Testis (tissue), 3 donors: ENCODE measurements around the gene C21orf58. TPM values are rescaled to one million over a fixed set of nuclear protein-coding genes. Genes with fewer than 3 reads are reported as not detected.

Experiments
- DNase-seq: peaks from one replicate; pipeline ENCODE4 v3.0.0-alpha.2; 2019
- H3K27ac ChIP-seq, 2 donors: fragments of 200-600 bp; sonication (generic); one replicate each; pipeline ENCODE4 v1.5.1; 2019
- H3K27me3 ChIP-seq: fragments of 200-600 bp; sonication (generic); one replicate; pipeline ENCODE4 v1.5.1; 2019
- H3K36me3 ChIP-seq: fragments of 200-600 bp; sonication (generic); one replicate; pipeline ENCODE4 v1.5.1; 2017; ENCODE audit warnings: low read depth; ENCODE audit errors: missing control alignments
- H3K4me1 ChIP-seq: fragments of 200-600 bp; sonication (generic); one replicate; pipeline ENCODE4 v1.5.1; 2019
- H3K4me3 ChIP-seq, 2 donors: fragments of 200-600 bp; sonication (generic); one replicate each; pipeline ENCODE4 v1.5.1; 2017 to 2019
- H3K9me3 ChIP-seq: fragments of 200-600 bp; sonication (generic); one replicate; pipeline ENCODE4 v1.5.1; 2017
- CTCF ChIP-seq, 3 experiments: fragments of 450-650 bp in 2 of 3; fragments of 200-600 bp in 1 of 3; sonication (generic) in 1 of 3; IDR thresholded peaks; one replicate each; pipeline ENCODE4 v1.5.1; 2016 to 2019; ENCODE audit warnings: antibody characterized with exemption in 3 of 3, mild to moderate bottlenecking in 2 of 3, moderate library complexity in 1 of 3
- POLR2A ChIP-seq: fragments of 450-650 bp; IDR thresholded peaks from one replicate; pipeline ENCODE4 v1.6.1; 2017; ENCODE audit warnings: antibody characterized with exemption, mild to moderate bottlenecking, moderate library complexity
- WGBS, 2 donors: methylation state at CpG; one replicate each; pipeline ENCODE4 v1.1.5; 2018; 5-methylcytosine and 5-hydroxymethylcytosine counted together
- intact Hi-C: fragments of 100-400 bp; cut with DNase I; formaldehyde crosslinking; loops from one replicate; pipeline ENCODE4 v1.15.1; 2023; ENCODE audit warnings: low total_unique reads
- polyA plus RNA-seq: library from polyadenylated mRNA; stranded (reverse); fragments of 350-450 nt; fragmentation: Illumina TruSeq; extraction: RNeasy Lipid Tissue Mini Kit (QIAGEN cat#74804); gene quantifications from one replicate; pipeline ENCODE4 v1.2.3, GENCODE V29; 2014; ENCODE audit warnings: low read depth, low replicate concordance; ENCODE audit not compliant: insufficient read depth
- total RNA-seq, 2 donors: library from RNA; depleted of rRNA; stranded (reverse); fragments of >200 nt; gene quantifications; one replicate each; pipeline ENCODE4 v1.2.3, GENCODE V29; 2016

Gene C21orf58
- total and polyA plus RNA-seq, 3 donors from 2014 or later: 13.6 to 21.6 (median 13.7) TPM

- Histone ChIP-seq H3K9me3 (no peaks in the 10 kb centered on the region), H3K4me3 (no peak overlapping the region), H3K4me1 (peaks cover 7% of the 10 kb centered on the region), H3K36me3 (no peaks in the 10 kb centered on the region), H3K27ac (no peak overlapping the region), H3K27me3 (no peaks in the 10 kb centered on the region)
- TF ChIP-seq CTCF (IDR thresholded peaks at IDR 0.05) (no peak), POLR2A (no peak)
- 89 to 93% methylated on average over 16 to 23 of the region's 23 CpGs for WGBS, 2 donors
- intact Hi-C loops: no loop called here
- DNase-seq: no peak
Observed at GRCh38 chr21:46356494-46357334, 33.0 kb upstream of the C21orf58 start.

- intact Hi-C loops: no loop called here
- TF ChIP-seq CTCF (IDR thresholded peaks at IDR 0.05): no peak
- TF ChIP-seq POLR2A: no peak
- no peaks in the 10 kb centered on the region for H3K9me3 ChIP-seq
- no peak overlapping the region for H3K4me3 ChIP-seq
- no peaks in the 10 kb centered on the region for H3K27me3 ChIP-seq
- no peaks in the 10 kb centered on the region for H3K4me1 ChIP-seq
- H3K36me3 ChIP-seq: no peaks in the 10 kb centered on the region
- DNase-seq: no peak
- WGBS, 2 donors: 95% methylated on average over 13 of the region's 13 CpGs; no CpG with 5 or more reads in 1 of the 2 donors
- H3K27ac ChIP-seq: no peak overlapping the region
Observed at GRCh38 chr21:46356005-46356338, 32.3 kb upstream of the C21orf58 start.

- H3K27me3 ChIP-seq: no peaks in the 10 kb centered on the region
- WGBS, 2 donors: 95 to 97% methylated on average over 21 to 31 of the region's 33 CpGs
- H3K4me3 ChIP-seq: no peak overlapping the region
- no peak overlapping the region for H3K27ac ChIP-seq
- TF ChIP-seq CTCF (IDR thresholded peaks at IDR 0.05) (no peak), POLR2A (no peak)
- H3K4me1 ChIP-seq: no peaks in the 10 kb centered on the region
- intact Hi-C loops: no loop called here
- DNase-seq: no peak
- no peaks in the 10 kb centered on the region for H3K36me3 ChIP-seq
- no peaks in the 10 kb centered on the region for H3K9me3 ChIP-seq
Observed at GRCh38 chr21:46355161-46356004, 31.7 kb upstream of the C21orf58 start.

GRCh38 chr21:46354518-46354917, 30.8 kb upstream of the C21orf58 start:
- H3K27me3 ChIP-seq: no peaks in the 10 kb centered on the region
- H3K4me3 ChIP-seq: no peak overlapping the region
- intact Hi-C loops: no loop called here
- TF ChIP-seq POLR2A: no peak
- TF ChIP-seq CTCF (IDR thresholded peaks at IDR 0.05): no peak
- no peaks in the 10 kb centered on the region for H3K9me3 ChIP-seq
- WGBS, 2 donors: 87 to 93% methylated on average over 11 to 12 of the region's 13 CpGs
- no peaks in the 10 kb centered on the region for H3K4me1 ChIP-seq
- H3K27ac ChIP-seq: no peak overlapping the region
- H3K36me3 ChIP-seq: no peaks in the 10 kb centered on the region
- DNase-seq: no peak
